CD4-positive, alpha-beta T cell treated with Interleukin-1 beta for 1 hour (primary cell): Measurements from ENCODE around the gene ZNF275.
"Not testable (repeated sequence)": the region's sequence is repeated elsewhere in the genome, so short reads cannot be mapped to it uniquely, and the experiment has no call there.

Source experiments
- DNase-seq, 2 donors: peaks; one replicate each; pipeline ENCODE4 v3.0.0-alpha.2; 2020 to 2022

The ZNF275 gene

GRCh38 chrX:153361781-153362397, 27.9 kb downstream of the ZNF275 start:
- no peak for DNase-seq

- DNase-seq, result no peak
These were observed 31.7 kb downstream of the ZNF275 start for GRCh38 chrX:153365670-153366069.

DNA sequence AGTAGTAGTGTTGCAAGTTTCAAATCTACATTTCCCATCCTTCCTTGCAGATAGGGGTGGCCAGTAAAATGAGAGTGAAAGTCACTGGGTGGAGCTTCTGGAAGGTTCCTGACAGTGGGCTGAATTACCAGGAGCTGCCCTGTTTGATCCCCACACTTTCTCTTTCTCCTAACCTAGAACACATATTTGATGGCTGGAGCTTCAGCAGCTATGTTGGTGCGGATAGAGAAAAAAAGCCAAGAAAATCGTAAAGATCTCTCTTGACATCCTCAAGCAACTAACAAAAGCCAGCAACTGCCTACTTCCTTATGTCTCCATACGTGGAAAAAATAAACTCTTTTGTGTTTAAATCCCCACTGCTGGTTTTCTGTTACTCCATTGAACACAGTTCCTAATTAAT, 32.2 kb downstream of the ZNF275 start:
- no peak for DNase-seq

DNA sequence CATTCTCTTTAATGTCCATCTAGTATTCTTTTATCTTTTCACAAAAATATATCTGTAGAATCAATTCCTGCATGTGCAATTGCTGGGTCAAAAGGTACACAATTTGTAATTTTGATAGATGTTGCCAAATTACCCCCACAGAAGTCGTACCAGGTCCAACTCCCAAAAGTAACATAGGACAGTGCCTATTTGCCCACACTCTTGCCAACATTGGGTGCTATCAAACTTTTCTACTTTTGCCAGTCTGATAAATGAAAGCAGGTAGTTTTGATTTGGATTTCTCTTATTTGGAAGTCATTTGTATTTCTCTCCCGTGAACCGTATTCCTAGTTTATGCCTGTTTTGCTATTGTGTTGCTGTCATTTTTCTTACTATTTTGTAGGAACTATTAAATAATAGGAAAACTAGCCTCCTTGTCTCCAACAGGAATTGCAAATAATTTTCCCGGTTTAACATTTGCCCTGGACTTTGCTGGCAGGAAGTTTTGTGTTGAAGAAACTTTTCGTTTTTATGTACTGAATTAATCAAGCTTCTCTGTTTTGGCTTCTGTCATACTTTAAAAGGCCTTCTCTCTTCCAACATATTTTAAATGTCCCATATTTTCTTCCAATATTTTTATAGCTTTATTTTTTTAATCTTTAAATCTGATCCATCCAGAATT, 33.1 kb downstream of the ZNF275 start:
- DNase-seq, result no peak

DNA sequence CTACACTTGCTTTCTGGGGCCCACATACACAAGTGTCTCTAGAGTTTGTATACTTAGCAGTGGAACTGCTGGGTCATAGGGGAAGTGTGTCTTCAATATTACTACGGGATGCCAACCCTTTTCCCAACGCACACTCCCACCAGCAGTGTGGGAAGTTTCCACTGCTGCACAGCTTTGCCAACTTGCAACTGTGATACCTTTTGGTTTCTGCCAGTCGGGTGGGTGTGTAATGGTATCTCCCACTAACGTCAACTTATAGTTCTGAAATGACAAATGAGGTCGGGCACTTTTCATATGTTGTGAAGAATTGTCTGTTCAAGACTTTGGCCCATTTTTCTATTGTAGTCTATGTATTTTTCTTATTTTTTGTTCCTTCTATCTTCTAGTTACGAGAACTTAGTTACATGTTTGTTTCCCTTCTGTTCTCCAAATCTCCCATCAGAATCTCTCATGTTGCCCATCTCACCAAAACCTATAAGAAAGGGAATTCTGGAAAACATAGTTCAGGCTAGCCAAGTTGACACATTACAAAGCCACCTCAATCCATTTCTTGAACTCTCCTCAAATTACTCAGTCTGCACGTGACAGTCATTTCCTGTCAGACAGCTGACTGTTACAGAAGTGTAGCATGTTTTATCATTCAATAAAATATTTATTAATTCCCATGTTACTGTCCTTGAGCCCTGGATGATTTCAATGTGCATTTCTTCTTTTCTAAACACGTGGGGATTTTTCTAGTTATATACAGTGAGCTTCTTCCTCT, 36.5 kb downstream of the ZNF275 start:
- no peak for DNase-seq

DNA sequence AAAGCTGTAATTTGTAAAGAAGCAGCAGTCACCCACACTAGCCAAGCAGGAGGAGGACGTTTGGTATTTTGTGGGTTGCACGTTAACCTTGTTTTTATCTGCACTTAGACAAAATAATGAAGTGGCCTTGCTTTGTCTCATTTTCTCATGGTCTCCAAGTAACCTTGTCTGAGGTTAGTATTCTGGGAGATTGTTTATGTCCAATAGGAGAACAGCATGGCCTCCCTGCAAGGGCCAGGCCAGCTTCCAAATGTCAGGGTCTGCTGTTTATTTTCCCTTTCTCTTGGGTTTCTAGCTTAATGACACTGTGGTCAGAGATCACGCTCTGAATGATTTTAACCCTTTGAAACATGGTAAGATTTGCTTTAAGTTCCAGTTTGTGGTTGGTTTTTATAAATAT, 37.3 kb downstream of the ZNF275 start:
- DNase-seq, result no peak

DNA sequence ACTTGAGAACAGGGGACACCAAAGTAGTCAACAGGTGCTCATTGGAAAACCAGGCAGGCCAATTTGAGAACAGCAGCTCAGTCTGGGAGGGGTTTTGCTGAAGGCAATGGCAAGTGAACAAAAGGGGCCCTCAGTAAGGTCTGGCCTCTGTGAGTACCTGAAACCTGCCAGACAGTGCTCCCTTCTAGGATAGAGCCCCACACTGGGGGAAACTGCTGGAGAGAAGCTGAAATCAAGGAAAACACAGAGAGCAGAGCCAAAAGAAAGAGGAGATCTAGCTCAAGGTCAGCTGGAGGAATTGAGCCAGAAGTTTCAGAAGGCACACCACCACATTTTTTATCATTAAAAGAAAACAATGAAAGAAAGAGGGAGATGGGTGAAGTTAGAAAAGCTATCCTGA, 39.0 kb downstream of the ZNF275 start:
- no peak for DNase-seq

DNA sequence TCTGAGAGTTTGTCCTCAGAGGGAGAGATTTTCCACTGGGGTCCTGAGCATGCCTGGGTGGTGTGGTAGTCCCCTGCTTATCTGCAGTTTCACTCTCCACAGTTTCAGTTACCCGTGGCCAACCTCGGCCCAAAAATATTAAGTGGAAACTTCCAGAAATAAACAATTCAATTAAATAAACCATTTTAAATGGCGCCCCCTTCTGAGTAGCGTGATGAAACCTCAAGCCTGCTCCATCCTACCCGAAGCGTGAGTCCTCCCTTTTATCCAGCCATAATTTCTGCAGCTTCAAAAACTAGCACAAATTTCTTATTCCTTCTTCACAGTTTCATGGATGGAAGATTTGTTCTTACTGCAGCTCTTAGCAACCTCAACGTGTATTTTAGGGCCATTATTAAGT, 40.5 kb downstream of the ZNF275 start:
- DNase-seq, result no peak

GRCh38 chrX:153375571-153375970, 41.6 kb downstream of the ZNF275 start:
- DNase-seq, result no peak

DNA sequence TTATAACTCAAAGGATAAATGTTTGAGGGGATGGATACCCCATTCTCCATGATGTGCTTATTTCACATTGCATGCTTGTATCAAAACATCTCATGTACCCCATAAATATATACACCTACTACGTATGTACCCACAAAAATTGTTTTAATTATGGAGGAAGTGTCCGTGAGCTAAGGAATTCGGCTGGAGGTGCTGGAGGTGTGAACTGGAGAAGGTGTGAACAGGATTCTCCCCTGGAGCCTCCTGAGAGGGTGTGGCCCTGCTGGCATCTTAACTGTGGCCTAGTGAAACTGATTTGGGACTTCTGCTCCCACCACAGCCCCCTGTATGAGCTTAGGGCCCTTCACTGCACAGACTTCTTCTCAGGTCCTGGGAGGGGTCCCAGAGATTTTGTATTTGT, 43.8 kb downstream of the ZNF275 start:
- no peak for DNase-seq

- no peak for DNase-seq
These were observed 44.7 kb downstream of the ZNF275 start for GRCh38 chrX:153378607-153379006.

DNA sequence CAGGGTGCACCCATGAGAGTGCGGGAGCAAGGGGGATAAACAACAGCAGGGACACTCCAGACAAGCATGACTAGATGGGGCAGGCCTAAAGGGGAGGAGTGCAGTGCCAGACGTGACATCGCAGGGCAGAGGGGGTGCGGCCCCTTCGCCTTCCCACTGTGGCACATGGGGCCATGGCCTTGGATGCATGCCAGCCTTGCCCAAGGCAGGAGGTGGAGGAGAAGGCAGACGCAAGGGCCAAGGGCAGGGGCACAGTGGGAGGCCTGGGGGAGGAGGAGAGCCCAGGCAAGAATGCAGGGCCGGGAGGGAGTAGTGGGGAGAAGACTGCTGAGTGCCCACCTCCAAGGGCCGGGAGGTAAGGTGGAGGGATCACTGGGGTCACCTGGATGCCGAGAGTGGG, 45.6 kb downstream of the ZNF275 start:
- no peak for DNase-seq

DNA sequence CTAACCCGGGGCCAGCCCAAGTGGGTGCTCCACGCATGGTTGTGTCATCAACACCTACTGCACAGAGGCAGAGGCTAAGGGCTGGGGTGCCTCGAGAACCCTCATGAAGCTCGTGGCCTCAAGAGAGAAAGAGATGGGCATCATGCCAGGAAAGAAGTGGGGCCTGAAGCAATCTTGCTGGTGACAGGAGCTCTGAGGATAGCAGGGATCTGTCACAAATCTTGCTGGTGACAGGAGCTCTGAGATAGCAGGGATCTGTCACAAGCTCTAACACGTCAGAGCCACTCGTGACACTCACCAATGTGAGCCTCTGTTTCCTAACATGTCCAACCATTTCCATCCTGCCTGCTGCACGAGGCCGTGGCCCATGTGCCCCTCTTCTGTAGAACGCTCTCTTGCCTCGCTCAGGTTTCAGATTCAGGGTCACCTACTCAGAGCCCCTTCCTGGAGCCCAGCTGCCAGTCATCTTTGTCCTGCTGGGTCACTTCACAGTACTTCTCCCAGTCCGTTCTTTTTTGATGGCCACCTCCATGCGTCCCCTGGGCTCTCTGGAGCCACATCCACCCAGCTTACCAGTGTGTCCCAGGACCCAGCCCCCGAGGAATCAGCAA, 46.1 kb downstream of the ZNF275 start:
- no peak for DNase-seq

DNA sequence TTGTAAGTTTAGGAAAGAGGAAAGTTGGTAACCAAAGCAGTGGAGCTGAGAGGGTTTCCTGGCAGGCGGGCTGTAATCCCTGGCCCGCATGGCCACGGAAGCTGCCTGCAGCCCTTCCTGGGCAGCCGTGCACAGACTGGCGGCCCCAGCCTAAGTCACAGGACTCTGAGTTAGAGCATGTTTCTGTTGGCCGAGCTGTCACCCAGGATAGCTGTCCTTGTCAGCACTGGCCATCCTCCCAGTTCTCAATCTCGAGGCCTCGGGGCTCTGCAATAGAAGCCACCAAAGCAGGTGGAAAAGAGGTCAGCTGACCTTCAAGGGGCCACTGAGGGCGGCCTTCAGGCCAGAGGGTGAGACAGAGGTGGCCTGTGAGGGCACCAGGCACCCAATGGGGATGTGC, 46.7 kb downstream of the ZNF275 start:
- DNase-seq, result no peak

DNA sequence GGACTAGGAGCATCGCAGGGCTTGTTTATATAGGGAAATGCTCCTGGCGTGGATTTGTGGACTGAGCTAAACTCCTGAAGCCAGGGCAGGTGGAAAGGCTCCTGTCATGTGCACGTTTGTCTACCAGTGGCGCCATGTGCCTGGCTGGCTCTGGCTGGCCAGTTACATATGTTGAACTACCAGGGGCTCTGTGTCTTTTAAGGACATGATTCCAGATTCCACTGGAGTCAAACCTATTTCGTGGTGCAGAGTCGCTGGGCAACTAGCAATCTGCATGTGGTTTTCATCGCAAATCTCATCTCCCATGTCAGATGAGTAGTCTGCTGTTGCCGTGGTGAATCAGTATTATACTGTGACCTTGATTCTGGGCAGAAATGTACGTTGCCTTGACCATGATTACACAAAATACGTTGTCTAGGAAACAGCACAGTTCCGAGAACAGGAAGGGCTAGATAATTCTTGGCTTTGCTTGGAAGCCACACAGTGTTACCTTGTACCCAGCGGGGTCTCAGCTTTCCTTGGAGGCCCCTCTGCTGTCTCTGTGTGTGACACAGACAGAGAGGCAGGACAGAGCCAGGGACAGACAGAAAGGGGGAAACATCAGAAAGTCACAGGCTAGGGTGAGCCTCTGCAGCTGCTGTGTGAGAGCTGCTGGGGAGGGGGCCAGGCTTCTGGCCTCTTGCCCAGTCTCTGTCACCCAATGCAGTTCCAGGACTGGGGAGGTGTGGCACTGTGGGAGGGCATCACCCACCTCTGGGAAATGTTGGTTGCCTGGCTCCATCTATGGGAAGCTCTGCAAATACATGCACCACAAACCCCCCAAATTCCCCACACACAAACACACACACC, 48.0 kb downstream of the ZNF275 start:
- peak in 1 of 2 donors; percentile 18 for DNase-seq

DNA sequence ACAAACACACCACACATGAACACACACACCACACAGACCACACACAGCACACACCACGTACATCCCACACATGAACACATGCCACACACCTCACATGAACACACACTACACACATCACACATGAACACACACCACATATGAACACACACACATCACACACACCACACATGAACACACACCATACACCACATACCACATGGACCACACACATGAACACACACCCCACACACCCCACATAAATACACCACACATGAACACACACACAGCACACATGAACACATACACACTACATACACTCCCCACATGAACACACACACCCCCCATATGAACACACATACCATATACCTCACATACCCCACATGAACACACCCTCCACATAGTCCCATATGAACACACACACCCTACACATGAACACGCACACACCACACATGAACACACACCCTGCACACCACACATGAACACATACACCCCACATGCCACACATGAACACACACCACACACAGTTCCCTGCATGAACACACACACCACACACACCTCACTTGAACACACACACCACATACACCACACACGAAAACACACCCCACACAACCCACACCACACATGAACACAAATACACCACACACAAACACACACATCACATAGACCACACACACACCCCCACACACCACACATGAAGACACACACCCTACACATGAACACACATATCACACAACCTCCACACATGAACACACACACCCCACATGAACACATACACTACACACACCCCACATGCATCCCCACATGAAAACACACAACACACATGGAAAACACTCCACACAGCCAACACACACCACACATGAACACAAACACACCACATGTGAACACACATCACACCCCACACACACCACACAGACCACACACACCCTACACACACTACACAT, 48.9 kb downstream of the ZNF275 start:
- no peak for DNase-seq

GRCh38 chrX:153384390-153384789, 50.4 kb downstream of the ZNF275 start:
- no peak for DNase-seq

- not testable (repeated sequence) for DNase-seq
These were observed 51.0 kb downstream of the ZNF275 start for GRCh38 chrX:153384973-153385372.

GRCh38 chrX:153386097-153386496, 52.1 kb downstream of the ZNF275 start:
- no peak for DNase-seq

- DNase-seq, result no peak
These were observed 53.4 kb downstream of the ZNF275 start for GRCh38 chrX:153387345-153387744.

DNA sequence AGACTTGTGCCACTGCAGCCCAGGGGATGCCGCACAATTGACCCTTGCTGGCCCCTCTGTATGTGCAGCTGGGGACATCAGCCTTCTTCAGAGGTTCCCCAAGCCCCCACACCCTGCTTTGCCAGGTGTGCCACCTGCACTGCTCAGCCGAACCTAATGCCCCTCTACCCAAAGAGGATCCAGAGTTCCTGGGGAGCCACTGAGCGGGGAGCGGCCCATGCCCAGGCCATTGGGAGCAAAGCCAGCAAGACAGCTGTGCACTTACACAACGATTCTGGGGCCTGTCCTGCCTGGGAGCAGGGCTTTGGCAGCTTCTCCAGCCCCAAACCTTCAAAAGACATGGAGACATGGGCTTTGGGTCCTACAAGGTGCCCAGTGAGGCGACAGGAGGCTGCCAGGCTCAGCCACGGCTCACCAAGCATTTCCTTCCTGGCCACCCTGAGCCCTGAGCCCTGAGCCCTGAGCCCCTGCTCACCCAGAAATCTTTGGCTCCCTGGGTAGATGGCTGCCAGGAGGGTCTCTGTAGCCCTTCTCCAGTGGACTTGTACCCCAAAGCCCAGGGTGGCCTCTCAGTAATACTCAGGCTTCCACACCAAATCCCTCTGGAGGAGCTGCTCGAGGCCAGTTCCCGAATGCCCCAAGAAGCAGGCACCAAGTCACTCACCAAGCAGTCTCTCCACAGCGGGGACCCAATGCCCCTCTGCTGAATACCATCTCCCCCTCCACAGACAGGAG, 54.2 kb downstream of the ZNF275 start:
- no peak for DNase-seq
